Stimulated activated CD4-positive, alpha-beta T cell treated with anti-CD3 and anti-CD28 coated beads, Interleukin-4, amount 100 ng/mL, for 4 hours (primary cell): ENCODE results near the gene SGSM1.
A peak's percentile ranks its signal among the peaks of the same experiment; 100 is the strongest.

Source experiments
- DNase-seq, 2 experiments: peaks; one replicate each; pipeline ENCODE4 v3.0.0-alpha.2; 2020

The SGSM1 gene

GRCh38 chr22:24845041-24845898 is 39.3 kb downstream of the SGSM1 start:
- DNase-seq = no peak

- no peak for DNase-seq
These were observed 41.5 kb downstream of the SGSM1 start for GRCh38 chr22:24847490-24847889.

- no peak for DNase-seq
These were observed 42.7 kb downstream of the SGSM1 start for GRCh38 chr22:24848559-24849168.

- no peak for DNase-seq
These were observed 49.8 kb downstream of the SGSM1 start for GRCh38 chr22:24855794-24856193.

- no peak for DNase-seq
These were observed 51.6 kb downstream of the SGSM1 start for GRCh38 chr22:24857576-24857975.

GRCh38 chr22:24859587-24859986 is 53.6 kb downstream of the SGSM1 start:
- DNase-seq = no peak

- no peak for DNase-seq
These were observed 59.5 kb downstream of the SGSM1 start for GRCh38 chr22:24865508-24865907.

GRCh38 chr22:24867323-24868022 is 61.5 kb downstream of the SGSM1 start:
- no peak for DNase-seq

- no peak for DNase-seq
These were observed 63.0 kb downstream of the SGSM1 start for GRCh38 chr22:24868979-24869378.

GRCh38 chr22:24871611-24872205 is 65.7 kb downstream of the SGSM1 start:
- DNase-seq = no peak

GRCh38 chr22:24873226-24873625 is 67.2 kb downstream of the SGSM1 start:
- no peak for DNase-seq

- peak in 1 of 2 experiments; percentile 3 for DNase-seq
These were observed 70.0 kb downstream of the SGSM1 start for GRCh38 chr22:24875862-24876506.

GRCh38 chr22:24876700-24877099 is 70.7 kb downstream of the SGSM1 start:
- no peak for DNase-seq

GRCh38 chr22:24878969-24879368 is 73.0 kb downstream of the SGSM1 start:
- no peak for DNase-seq

- DNase-seq = no peak
These were observed 77.4 kb downstream of the SGSM1 start for GRCh38 chr22:24883432-24883831.

GRCh38 chr22:24887260-24887659 is 81.2 kb downstream of the SGSM1 start:
- DNase-seq = no peak

- DNase-seq = no peak
These were observed 87.5 kb downstream of the SGSM1 start for GRCh38 chr22:24893341-24894070.

- no peak for DNase-seq
These were observed 88.4 kb downstream of the SGSM1 start for GRCh38 chr22:24894220-24894975.

- no peak for DNase-seq
These were observed 89.0 kb downstream of the SGSM1 start for GRCh38 chr22:24894998-24895397.

- DNase-seq = no peak
These were observed 95.4 kb downstream of the SGSM1 start for GRCh38 chr22:24901448-24901847.

GRCh38 chr22:24905909-24906308 is 99.9 kb downstream of the SGSM1 start:
- DNase-seq = no peak
